SHP77 treated with DMSO at 0.1 percent for 48 hours (cell line): ENCODE results near the gene TPX2.
A peak's percentile ranks its signal among the peaks of the same experiment; 100 is the strongest.

Experiments
- DNase-seq: peaks from one replicate; lab custom pipeline; 2025; lab: John Stamatoyannopoulos, UW

TPX2 gene

GRCh38 chr20:31705598-31706597 lies 33.2 kb upstream of the TPX2 start:
- DNase-seq, result no peak

GRCh38 chr20:31706607-31707257 lies 32.4 kb upstream of the TPX2 start:
- no peak for DNase-seq

- no peak for DNase-seq
These were observed 31.9 kb upstream of the TPX2 start for GRCh38 chr20:31707258-31707615.

GRCh38 chr20:31707994-31708735 lies 30.9 kb upstream of the TPX2 start:
- peak; percentile 72 for DNase-seq

- peak; percentile 72 for DNase-seq
These were observed 30.2 kb upstream of the TPX2 start for GRCh38 chr20:31708736-31709534.

- no peak for DNase-seq
These were observed 29.2 kb upstream of the TPX2 start for GRCh38 chr20:31709939-31710338.

GRCh38 chr20:31710423-31711108 lies 28.5 kb upstream of the TPX2 start:
- no peak for DNase-seq

- DNase-seq, result peak; percentile 28
These were observed 27.6 kb upstream of the TPX2 start for GRCh38 chr20:31711179-31712111.

GRCh38 chr20:31712112-31712553 lies 27.0 kb upstream of the TPX2 start:
- no peak for DNase-seq

- no peak for DNase-seq
These were observed 26.4 kb upstream of the TPX2 start for GRCh38 chr20:31712564-31713311.

- no peak for DNase-seq
These were observed 25.5 kb upstream of the TPX2 start for GRCh38 chr20:31713312-31714273.

GRCh38 chr20:31715766-31716165 lies 23.3 kb upstream of the TPX2 start:
- DNase-seq, result no peak

- DNase-seq, result no peak
These were observed 22.7 kb upstream of the TPX2 start for GRCh38 chr20:31716351-31716750.

GRCh38 chr20:31716818-31717477 lies 22.1 kb upstream of the TPX2 start:
- no peak for DNase-seq

GRCh38 chr20:31717478-31718201 lies 21.4 kb upstream of the TPX2 start:
- DNase-seq, result no peak

- DNase-seq, result no peak
These were observed 20.0 kb upstream of the TPX2 start for GRCh38 chr20:31718952-31719643.
